AG20443 (cell line): ENCODE results near the gene EIF4E3.

Experiments used
- DNase-seq: peaks from one replicate; pipeline ENCODE4 v3.0.0; 2012; ENCODE audit warnings: low spot score, mixed read lengths

EIF4E3 gene

DNA sequence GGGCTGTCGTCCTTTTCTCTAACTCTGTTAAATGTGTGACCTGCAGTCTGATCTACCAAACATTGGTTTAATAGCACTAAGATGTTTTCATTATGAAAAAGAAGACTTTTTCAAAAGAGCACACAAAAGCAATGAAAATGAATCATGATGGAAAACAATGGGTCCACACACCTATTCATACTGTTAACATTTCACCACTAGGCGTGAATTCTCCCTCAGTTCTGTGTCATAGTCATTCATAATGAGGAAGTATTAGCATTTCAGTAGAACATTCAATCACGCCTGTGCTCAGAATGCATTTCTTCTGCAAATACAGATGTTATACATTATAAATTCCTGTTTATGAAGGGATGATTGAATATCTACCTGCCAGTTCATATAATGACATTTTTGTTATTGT lies 35.9 kb downstream of the EIF4E3 start:
- no peak for DNase-seq

DNA sequence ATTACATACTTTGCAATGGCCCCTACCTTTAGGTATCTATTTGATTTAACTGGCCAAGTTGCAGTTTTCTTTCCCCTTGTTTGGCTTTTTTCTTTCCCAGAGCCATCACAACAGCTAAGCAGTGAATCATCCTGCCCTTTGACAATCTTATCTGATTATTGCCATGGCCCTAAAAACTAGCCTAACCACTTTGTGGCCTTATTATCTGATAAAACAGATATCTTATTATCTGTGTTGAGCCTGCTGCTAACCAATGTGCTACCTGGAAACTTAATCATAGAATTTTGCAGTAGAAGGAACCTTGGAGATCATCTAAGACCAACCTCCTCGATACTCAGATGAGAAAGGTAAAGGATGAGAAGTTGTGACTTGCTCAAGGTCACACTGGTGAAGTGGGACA lies 37.1 kb downstream of the EIF4E3 start:
- no peak for DNase-seq

DNA sequence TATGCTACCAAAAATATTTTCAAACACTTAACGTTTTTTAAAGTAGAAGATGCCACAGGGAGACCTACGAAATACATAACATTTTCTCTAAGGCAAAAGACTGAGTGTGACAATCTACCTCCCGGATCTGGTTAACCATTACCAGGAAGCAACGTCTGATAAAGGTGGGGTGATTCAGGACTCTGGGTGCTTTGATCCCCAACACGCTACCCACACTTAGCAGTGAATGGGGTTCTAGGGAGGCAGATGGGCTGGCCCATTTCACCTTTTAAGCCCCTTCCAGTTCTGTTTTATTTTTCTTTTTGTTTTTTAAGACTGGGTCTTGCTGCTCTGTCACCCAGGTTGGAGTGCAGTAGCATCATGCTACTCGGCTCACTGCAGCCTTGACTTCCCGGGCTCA lies 39.5 kb downstream of the EIF4E3 start:
- no peak for DNase-seq

DNA sequence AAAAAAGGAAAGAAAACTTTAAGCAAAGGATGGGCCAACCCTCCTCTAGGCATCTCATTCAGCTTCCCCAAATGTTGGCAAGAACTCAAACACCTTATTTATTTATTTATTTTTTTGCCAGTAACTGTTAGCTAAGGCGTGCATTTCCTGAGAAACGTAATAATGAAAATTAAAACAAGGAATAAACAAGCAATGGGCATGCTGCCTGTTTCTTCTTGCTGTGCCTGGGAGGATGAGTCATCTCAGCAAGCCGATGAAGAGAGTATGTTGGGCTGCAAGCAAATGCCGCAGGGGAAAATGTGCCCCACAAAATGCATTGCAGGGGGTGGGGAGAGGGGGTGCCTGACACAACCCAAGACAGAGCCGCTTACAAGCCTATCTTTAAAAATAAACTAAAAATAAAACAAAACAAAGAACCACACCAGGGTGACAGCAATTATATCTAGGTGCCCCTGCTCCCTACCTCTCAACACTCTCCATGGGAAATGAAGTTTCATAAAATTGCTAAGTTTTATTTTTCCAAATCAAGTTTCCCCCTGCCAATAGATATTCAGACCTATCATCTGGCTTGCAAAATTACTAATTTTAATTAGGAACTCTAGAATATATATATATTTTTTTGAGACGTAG lies 40.3 kb downstream of the EIF4E3 start:
- peak; percentile 82 for DNase-seq

- DNase-seq, result no peak
Observed at GRCh38 chr3:71684046-71684756, 41.0 kb downstream of the EIF4E3 start.

DNA sequence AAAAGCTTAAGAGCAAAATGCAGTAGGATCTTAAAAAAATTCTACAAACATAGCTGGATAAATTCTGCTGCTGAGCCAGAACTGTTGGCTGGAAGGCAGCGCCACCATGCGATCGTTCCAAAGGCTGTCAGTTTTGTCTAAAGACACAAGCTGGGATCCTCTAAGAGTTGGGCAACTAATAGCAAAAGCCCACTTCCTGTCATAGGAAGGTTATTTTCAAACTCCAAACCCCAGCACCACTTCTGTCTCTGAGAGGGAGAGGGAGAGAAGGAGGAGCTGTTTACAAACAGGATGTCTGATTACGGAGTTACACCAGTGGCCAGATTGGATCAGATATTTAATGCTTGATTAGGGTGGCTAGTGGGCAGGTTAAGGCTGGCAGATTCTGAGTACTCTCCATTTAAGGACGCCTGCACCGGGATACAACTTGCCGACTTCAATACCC lies 44.0 kb downstream of the EIF4E3 start:
- peak; percentile 81 for DNase-seq

GRCh38 chr3:71680603-71681002 lies 44.6 kb downstream of the EIF4E3 start:
- DNase-seq, result peak; percentile 74

- no peak for DNase-seq
Observed at GRCh38 chr3:71676931-71677330, 48.3 kb downstream of the EIF4E3 start.

GRCh38 chr3:71673486-71673885 lies 51.7 kb downstream of the EIF4E3 start:
- no peak for DNase-seq

DNA sequence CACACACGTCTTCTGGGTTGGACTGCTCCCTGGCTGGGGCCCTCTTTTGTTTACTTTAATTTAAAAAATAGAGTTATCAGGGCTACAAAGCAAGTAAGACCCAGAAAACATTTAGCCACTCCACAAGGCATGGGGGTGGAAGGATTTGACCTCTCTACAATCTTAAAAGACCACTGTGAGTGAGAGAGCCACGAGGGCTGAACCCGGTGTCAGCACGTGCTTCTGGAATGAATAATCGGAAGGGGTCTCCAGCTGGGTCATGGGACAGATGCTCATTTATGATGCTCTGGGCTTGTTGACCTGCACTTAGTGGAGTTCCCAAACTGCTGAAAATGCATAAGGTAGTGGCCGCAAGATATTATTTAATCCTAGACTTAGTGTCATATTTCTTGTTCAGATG lies 52.4 kb downstream of the EIF4E3 start:
- DNase-seq, result no peak

- no peak for DNase-seq
Observed at GRCh38 chr3:71672340-71672739, 52.9 kb downstream of the EIF4E3 start.

- DNase-seq, result no peak
Observed at GRCh38 chr3:71671216-71671845, 53.9 kb downstream of the EIF4E3 start.

- no peak for DNase-seq
Observed at GRCh38 chr3:71662568-71662967, 62.6 kb downstream of the EIF4E3 start.

DNA sequence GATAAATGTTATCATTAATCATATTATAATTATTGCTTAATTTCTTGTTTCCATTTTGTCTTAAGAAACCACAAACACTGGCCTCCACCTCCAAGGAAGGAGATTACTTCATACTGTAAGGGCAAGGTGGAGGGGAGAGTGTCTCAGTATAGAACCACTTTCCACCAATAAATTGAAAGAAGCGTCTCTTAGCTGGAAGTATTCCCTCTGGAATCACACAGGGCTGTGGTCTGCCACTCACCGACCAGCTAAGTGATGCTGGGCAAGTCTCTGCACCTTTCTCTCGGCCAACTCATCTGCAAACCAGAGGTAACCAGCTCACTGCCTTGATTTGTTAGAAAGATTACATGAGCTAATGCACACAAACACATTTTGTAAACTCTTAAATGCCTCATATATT lies 63.1 kb downstream of the EIF4E3 start:
- DNase-seq, result no peak

- peak; percentile 63 for DNase-seq
Observed at GRCh38 chr3:71659864-71660591, 65.2 kb downstream of the EIF4E3 start.

DNA sequence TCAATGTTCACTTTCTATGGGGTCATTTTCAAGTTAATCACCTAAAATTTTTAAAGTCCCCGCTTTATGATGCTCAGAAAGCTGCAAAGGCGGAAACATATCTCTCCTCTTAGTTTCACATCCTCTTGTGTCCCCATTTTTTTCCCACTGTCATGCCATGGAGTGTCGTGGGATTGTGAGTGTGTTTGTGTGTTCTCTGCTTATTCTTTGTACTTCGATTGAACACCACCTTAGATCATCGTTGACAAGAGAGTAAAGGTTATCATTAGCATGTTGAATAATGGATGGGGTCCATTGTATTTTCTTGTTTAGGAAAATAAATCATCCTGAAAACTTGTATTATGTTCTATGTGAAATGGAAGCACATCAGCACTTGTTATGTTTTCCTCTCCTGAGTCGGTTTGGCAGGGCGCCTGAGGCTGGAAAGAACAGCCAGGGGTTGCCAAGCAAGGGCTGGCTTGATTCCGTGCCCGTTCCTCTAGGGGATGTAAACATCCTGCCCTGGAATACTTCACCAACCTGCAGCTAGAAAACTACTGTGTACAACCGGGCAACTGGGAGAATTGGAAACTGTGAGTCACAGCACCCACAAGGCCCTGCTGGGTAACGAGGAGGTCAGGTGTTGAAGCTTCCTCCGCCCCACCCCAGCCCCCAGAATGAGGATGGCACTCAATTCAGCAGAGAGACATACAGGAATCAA lies 67.2 kb downstream of the EIF4E3 start:
- no peak for DNase-seq

GRCh38 chr3:71655061-71655460 lies 70.1 kb downstream of the EIF4E3 start:
- no peak for DNase-seq

DNA sequence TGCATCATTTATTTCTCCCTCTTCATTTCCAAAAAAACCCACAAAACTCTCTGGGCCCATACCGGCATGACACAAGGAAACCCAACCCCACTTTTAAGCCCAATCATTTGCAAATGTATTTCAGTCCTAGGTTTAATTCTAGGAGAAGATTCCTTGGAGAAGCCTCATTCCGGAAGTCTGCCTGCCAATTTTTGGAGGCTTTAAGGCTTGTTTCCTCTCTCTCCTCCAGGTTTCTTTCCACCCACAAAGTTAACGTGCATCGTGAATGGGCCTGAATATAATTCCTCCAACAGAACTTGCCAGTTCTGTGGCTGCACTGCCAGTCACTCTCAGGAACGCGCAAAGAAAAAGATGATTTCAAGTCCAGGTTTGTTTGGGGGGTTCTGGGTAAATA lies 71.8 kb downstream of the EIF4E3 start:
- no peak for DNase-seq

- peak; percentile 73 for DNase-seq
Observed at GRCh38 chr3:71652781-71653413, 72.3 kb downstream of the EIF4E3 start.

DNA sequence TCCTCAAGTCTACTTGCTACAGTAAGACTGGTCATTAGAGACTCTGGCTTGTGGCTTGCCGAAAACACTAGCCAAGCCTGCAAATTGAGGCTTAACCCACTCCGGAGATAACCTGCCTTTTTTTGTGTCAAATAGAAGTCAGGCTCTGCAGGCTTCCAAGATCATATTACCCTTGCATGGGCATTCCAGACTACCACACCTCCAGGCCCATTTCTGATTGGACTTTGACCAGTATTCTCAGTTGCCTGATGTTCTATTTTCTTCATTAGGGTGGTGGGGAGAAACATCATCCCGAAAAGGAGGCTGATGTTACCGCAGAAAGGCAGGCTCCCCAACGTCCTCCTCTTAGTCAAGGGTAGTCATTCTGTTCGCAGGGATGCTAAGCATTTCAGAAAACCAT lies 73.6 kb downstream of the EIF4E3 start:
- no peak for DNase-seq

- no peak for DNase-seq
Observed at GRCh38 chr3:71650372-71650771, 74.8 kb downstream of the EIF4E3 start.

DNA sequence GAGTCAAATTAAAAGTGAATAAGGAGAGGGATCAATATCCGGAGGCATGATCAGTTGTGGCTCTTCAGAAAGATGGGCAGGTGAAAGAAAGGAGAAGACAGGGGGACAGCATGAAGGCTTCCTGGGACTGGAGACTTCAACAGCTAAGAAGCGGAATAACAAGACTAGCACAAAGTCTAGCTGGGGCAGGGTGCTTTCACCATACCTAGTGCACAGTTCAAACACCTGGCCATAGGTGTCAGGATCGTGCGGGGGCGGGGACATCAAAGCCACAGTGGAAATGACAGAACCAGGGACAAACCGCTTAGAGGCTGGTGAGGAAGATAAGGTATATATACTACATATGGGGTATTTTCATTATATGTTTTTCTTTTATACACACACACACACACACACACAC lies 75.4 kb downstream of the EIF4E3 start:
- no peak for DNase-seq
